NCI-H2196 (cell line): ENCODE results near the gene PSMB7.

Source experiments
- DNase-seq: peaks from one replicate; lab custom pipeline; 2025; ENCODE audit not compliant: unreplicated experiment; lab: John Stamatoyannopoulos, UW

PSMB7 gene

GRCh38 chr9:124415102-124415851 lies at the start of gene PSMB7:
TSS of gene PSMB7 (minus strand) at chr9:124415442. CDS start at chr9:124415425, 17 bp downstream.
- peak; percentile 97 for DNase-seq

DNA sequence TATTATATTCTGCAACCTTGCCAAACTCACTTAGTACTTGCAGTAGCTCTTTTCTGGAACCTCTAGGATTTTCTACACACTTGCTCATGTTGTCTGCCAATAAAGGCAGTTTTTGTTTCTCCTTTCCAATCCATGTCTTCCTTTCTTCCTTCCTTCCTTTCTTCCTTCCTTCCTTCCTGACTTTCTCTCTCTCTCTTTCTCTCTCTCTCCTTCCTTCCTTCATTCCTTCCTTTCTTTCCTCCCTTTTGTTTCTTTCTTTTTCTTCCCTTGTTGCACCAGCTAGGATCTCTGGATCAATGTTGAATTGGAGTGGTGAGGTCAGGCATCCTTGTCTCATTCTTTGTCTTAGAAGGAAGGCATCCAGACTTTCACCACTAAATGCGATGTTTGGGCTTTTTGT lies 47.5 kb upstream of the PSMB7 start:
- DNase-seq, result no peak

- DNase-seq, result no peak
Measured at GRCh38 chr9:124458441-124458840, 43.2 kb upstream of the PSMB7 start.

GRCh38 chr9:124457887-124458431 lies 42.7 kb upstream of the PSMB7 start:
- DNase-seq, result no peak

DNA sequence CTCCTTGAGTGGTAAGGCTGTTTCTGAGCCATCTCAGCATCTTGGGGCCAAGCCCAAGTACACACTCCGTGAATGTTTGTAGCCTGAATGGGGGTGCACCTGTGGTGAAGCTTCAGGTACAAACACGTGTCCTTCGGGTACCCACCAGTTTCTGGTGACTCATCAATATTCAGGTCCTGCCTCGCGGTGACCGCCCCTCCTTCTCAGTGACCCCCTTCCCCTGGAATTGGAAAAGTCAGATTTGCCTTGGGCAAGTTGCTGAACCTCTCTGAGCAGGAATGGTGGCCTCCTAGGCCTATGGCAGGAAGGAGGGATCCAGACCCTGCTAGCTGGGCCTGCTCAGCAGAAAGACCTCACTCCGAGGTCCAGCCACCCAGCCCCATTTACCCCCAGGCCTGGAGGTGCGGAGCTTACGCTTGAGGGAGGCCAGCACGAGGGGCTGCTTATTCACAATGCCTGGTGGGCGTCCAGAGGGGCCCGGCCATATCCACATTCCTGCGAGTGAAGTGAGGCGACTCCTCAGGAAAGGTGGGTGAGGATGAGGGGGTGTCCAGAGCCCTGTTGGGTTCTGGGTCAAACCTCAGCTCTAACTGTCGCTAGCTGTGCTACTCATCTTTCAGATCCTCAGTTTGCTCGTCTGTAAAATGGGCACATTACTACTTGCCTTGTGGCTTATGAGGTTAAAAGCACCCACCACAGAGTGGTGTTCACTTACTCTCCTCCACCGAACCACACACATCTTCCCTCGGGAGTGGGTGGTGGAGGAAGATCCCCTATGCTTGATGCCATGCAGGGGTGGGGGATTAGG lies 42.0 kb upstream of the PSMB7 start:
- DNase-seq, result no peak

DNA sequence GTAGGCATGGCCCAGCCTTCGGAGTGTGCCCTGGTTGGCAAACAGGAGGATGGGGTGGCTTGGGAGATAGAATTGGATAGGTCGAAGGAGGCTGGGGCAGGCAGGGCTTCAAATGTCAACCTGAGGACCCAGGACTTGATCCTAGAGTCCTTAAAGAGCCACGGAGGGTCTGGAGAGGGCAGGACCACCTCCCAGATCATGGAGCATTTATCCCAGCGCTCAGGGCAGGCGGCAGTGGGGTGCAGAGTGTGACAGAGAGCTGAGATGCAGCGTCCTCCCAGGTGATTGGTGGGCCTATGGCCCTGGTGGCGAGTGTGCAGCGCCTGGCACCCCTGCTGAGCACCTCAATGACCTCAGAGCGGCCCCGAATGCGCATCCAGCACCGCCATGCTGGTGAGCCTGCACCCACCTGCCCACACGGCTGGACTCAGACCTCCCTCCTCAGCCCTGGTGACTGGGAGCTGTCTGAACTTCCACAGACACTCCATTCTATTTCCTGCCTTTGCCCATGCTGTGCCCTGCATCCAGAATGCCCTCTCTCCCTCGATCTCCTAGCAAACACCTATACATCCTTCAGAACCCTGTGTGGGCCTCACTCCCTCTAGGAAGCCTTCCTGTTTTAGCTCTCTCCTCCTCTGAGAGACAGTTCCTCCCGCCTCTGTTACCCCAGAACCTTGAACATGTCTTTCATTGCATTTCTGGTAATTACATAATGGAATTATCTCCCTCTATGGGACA lies 41.3 kb upstream of the PSMB7 start:
- DNase-seq, result no peak

GRCh38 chr9:124455820-124456219 lies 40.6 kb upstream of the PSMB7 start:
- no peak for DNase-seq

DNA sequence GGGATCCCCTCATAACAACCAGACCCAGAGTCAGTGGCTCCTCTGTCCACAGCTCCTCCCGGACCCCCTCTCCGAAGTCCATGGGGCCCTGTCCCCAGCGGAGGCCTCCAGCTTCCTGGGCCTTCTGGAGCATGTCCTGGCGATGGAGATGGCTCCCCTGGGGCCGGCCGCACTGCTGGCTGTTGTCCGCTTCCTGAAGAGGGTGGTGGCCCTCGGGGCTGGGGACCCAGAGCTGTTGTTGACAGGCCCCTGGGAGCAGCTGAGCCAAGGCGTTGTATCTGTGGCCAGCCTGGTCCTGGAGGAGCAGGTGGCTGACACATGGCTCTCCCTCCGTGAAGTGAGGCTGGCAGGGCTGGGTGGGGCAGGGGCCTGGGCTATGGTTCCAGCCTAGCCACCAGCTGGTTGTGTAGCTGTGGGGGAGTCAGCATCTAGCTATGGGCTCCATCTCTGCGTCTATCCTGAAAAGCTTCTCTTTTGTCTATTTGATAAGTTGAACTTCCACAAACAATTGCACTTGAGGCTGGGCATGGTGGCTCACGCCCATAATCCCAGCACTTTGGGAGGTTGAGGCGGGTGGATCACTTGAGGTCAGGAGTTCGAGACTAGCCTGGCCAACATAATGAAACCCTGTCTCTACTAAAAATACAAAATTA lies 39.7 kb upstream of the PSMB7 start:
- no peak for DNase-seq

DNA sequence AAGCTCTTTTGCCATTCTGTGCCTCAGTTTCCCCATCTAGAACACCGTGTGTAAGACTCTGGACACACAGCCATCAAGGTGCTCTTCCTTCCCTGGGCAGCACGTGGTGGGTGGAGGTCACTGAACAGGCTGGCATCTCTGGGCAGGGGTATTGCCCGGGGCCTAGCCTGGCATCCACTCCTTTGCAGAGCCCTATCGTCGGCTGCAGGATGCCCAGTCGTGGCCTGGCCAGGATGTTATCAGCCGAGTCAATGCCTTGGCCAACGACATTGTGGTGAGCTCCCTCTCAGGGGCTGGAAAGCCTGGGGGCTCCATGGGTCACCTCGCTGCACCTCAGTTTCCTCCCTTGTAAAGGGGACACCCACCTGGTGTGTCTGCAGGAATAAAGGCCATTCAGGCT lies 39.1 kb upstream of the PSMB7 start:
- no peak for DNase-seq

DNA sequence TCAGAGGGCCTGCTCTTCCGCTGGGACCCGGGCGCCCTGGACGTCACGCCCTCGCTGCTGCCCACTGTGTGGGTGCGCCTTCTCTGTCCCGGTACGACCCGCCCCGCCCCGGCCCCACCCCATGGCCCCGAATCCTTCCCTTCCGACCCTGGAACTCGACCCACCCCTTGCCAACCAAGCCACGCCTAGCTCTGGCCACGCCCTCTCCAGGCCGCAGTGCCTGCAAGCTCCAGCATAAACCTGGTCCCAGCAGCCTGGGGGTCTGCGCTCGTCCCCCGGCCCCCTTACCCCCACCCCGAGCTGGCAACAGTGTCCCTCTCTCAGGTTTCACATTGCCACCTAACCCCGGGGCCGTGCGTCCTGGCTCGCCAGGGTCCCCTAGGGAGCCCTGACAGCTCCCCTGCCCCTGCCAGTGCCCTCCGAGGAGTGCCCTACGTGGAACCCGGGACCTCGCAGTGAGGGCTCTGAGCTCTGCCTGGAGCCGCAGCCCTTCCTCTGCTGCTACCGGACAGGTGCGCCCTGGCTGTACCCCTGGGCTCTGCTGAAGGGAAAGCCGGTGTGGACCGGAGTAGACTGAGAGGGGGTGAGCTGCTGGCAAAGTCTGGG lies 38.4 kb upstream of the PSMB7 start:
- DNase-seq, result no peak

DNA sequence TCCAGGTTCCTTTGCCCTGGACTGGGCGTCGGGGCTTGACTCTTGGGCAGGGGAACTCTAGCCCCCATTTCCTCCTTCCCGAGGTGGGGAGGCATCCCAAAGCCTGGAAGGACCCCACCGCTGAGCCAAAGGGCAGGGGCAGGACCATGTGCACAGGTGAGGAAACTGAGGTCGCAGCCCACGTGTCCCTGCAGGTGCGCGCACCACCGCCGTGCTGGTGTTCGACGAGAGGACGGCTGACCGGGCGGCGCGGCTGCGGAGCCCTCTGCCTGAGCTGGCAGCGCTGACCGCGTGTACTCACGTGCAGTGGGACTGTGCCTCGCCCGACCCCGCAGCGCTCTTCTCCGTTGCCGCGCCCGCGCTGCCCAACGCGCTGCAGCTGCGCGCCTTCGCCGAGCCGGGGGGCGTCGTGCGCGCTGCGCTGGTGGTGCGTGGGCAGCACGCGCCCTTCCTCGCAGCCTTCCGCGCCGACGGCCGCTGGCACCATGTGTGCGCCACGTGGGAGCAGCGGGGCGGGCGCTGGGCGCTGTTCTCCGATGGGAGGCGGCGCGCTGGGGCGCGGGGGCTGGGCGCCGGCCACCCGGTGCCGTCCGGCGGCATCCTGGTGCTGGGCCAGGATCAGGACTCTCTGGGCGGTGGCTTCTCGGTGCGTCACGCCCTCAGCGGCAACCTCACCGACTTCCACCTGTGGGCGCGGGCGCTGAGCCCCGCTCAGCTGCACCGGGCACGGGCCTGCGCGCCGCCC lies 37.8 kb upstream of the PSMB7 start:
- no peak for DNase-seq

DNA sequence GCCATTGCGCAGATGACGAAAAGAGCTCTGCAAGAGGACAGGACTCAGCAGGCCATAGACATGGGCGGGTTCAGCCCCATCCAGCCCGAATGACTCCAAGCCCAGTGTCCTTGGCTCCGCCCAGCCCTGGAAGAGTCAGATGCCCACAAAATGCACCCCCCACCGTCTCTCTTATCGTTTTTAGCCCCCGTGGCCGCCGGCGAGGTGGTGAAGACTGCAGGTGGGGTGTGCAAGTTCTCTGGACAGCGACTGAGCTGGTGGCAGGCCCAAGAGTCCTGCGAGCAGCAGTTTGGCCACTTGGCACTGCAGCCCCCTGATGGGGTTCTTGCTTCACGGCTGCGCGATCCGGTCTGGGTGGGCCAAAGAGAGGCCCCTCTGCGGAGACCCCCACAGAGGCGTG lies 37.1 kb upstream of the PSMB7 start:
- no peak for DNase-seq

- no peak for DNase-seq
Measured at GRCh38 chr9:124450931-124451661, 35.9 kb upstream of the PSMB7 start.

- no peak for DNase-seq
Measured at GRCh38 chr9:124450241-124450924, 35.1 kb upstream of the PSMB7 start, which contains the start of gene ADGRD2. TSS of gene ADGRD2 (plus strand) at chr9:124450451. CDS start at chr9:124451667, 1,216 bp downstream.

DNA sequence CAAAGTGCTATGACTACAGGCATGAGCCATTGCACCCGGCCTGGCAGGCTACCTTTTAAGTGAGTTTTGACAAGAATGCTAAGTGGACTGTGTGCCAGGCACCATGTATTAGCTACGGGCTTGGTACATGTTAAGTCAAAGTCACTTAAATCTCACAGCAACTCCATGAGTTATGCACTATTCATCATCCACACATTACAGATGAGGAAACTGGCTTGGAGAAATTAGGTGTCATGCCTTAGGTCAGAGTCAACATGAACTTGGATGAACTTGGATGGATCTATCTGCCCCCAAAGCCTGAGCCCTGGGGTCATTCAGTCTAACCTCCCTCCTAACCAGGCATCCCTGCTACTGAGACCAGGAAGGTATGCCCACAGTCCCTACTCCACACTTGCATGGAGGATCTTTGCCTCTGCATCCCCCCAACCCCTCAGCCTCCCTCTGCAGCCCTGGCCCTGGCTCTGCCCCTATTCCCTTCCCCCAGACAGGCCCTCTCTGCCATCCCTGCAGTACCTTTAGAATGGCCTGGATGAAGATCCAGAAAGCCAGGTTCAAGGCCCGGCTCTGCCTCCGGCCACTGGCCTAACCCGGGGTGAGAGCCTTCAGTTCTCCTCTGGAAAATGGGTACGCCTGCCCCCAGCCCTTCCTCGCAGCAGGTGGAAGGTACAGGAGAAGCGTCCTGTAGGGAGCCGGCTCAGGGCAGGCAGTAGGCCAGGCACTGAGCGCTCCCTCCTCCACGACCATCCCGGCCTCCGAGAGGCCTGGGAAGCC lies 34.3 kb upstream of the PSMB7 start:
- DNase-seq, result no peak

DNA sequence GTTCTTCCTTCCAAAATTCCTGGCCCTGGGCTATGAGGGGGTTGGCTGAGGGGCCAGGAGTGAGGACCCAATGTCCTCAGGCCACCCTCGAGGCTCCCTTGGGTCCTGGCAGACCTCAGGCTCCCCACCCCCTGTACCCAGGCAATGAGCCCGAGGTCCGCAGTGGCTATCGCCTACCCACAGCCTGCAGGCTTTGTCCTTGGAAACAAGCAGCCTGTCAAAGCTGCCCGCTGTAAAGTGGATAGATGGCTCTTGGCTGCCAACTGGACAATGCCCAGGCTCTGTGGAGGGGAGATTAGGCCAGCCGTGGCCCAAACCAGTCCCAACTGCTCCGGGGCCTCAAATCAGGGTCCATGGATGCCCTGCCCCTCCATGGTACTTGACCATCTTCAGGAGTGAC lies 32.8 kb upstream of the PSMB7 start:
- DNase-seq, result no peak

DNA sequence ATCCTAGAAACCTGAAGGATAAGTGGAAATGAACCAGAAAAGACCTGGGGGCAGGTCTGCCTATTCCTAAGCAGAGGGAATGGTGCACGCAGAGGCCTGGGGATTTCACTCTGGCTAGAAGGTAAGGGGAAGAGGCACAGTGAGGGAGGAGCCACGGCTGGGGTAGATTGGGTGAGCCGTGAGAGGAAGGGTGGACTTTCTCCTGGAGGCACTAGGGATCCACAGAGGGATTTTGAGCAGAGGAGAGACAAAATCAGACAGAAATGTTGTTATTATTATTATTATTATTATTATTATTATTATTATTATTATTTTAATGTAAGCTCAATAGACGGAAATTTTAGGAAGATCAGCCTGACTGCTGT lies 32.0 kb upstream of the PSMB7 start:
- DNase-seq, result no peak

- DNase-seq, result no peak
Measured at GRCh38 chr9:124444166-124444565, 28.9 kb upstream of the PSMB7 start.
